ENCODE data around the gene SLC22A8. TPM values are rescaled to one million over a fixed set of nuclear protein-coding genes. Genes with fewer than 3 reads are reported as not detected.

The SLC22A8 gene
- total RNA-seq, 4 donors from 2014 or later, result not detected

DNA sequence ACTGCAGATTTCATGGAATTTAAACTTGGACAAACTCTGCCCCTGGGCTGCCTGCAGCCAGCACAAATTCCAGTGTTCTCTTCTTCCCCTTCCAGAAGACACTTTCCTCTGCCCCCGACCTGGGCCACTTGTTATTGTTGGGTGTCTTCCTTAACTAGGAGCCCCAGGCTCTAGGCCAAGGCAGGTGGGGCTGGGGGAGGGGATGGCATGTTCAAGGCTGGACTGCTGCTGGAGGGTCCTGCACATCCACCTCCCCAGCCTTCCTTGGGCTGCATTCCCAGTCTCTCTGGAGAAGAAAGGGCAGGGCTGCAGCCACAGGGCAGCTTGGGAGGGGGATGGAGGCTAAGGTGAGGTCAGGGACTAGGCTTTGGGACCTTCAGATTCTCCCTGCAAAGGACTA is 19.4 kb downstream of the SLC22A8 start:
- 56% methylated on average over 1 of the region's 1 CpG; no CpG with 5 or more reads in 1 of the 2 donors for WGBS, 2 donors (ENCODE audit: low coverage in 1 of 2)
- H3K9me3 ChIP-seq, result no peaks in the 10 kb centered on the region
- H3K4me3 ChIP-seq, result no peak overlapping the region
- no peak for ATAC-seq
- no peaks in the 10 kb centered on the region for H3K4me1 ChIP-seq
- H3K36me3 ChIP-seq, result no peaks in the 10 kb centered on the region
- H3K27me3 ChIP-seq, result peaks cover 10% of the 10 kb centered on the region
- H3K27ac ChIP-seq, result no peak overlapping the region
- TF ChIP-seq POLR2AphosphoS5 (IDR thresholded peaks at IDR 0.05), result no peak
- TF ChIP-seq, protein P1, sequence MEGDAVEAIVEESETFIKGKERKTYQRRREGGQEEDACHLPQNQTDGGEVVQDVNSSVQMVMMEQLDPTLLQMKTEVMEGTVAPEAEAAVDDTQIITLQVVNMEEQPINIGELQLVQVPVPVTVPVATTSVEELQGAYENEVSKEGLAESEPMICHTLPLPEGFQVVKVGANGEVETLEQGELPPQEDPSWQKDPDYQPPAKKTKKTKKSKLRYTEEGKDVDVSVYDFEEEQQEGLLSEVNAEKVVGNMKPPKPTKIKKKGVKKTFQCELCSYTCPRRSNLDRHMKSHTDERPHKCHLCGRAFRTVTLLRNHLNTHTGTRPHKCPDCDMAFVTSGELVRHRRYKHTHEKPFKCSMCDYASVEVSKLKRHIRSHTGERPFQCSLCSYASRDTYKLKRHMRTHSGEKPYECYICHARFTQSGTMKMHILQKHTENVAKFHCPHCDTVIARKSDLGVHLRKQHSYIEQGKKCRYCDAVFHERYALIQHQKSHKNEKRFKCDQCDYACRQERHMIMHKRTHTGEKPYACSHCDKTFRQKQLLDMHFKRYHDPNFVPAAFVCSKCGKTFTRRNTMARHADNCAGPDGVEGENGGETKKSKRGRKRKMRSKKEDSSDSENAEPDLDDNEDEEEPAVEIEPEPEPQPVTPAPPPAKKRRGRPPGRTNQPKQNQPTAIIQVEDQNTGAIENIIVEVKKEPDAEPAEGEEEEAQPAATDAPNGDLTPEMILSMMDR (IDR thresholded peaks at IDR 0.05), result no peak
- no peak for TF ChIP-seq POLR2A (IDR thresholded peaks at IDR 0.05)
- TF ChIP-seq EP300 (IDR thresholded peaks at IDR 0.05), result no peak

GRCh38 chr11:62994775-62995174 is 20.9 kb downstream of the SLC22A8 start:
- H3K27me3 ChIP-seq, result peaks cover 10% of the 10 kb centered on the region
- TF ChIP-seq, protein P1 (IDR thresholded peaks at IDR 0.05), result no peak
- TF ChIP-seq EP300 (IDR thresholded peaks at IDR 0.05) (no peak), POLR2A (IDR thresholded peaks at IDR 0.05) (no peak), POLR2AphosphoS5 (IDR thresholded peaks at IDR 0.05) (no peak)
- no peaks in the 10 kb centered on the region for H3K9me3 ChIP-seq
- no peak for ATAC-seq
- 40% methylated on average over 1 of the region's 4 CpGs; no CpG with 5 or more reads in 1 of the 2 donors for WGBS, 2 donors (ENCODE audit: low coverage in 1 of 2)
- no peaks in the 10 kb centered on the region for H3K36me3 ChIP-seq
- no peaks in the 10 kb centered on the region for H3K4me1 ChIP-seq
- H3K27ac ChIP-seq, result no peak overlapping the region
- H3K4me3 ChIP-seq, result no peak overlapping the region

- Histone ChIP-seq H3K4me1 (no peaks in the 10 kb centered on the region), H3K9me3 (no peaks in the 10 kb centered on the region), H3K36me3 (no peaks in the 10 kb centered on the region), H3K27ac (no peak overlapping the region), H3K27me3 (no peaks in the 10 kb centered on the region), H3K4me3 (no peak overlapping the region)
- 0% methylated on average over 1 of the region's 5 CpGs; no CpG with 5 or more reads in 1 of the 2 donors for WGBS, 2 donors (ENCODE audit: low coverage in 1 of 2)
- ATAC-seq, result no peak
- TF ChIP-seq POLR2A (IDR thresholded peaks at IDR 0.05) (no peak), POLR2AphosphoS5 (IDR thresholded peaks at IDR 0.05) (no peak), EP300 (IDR thresholded peaks at IDR 0.05) (no peak)
- TF ChIP-seq, protein P1 (IDR thresholded peaks at IDR 0.05), result no peak
Observed at GRCh38 chr11:62988276-62988675, 27.4 kb downstream of the SLC22A8 start.

DNA sequence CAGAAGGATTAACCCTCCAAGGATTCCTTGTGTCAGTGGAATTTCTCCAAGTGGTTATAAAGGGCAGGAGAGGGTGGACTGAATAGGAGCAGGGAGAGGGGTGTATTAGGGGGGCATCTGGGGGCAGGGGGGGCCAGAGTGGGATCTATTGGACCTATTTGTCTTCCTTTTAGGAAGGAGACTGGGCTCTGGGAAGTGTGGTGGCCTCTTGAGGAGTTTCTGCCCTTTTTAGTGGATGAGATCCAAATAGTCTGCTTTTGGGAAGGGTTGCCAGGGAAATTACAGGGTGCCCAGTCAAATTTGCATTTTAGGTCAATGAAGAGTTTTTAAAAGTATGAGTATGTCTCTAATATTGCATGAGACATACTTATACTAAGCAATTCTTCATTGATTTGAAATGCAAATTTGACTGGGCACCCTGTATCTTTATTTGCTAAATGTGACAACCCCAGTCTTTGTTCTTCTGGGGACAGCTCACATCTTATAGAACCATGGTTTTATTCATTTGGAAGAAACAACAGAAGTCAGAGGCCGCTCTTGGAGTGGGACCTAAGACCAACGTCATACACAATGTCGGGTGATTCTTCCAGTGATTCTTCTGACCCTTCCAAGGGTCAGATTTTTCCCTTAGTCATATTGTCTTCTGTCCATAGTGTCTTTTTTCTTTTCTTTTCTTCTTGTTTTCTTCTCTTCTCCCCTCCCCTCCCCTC is 30.4 kb downstream of the SLC22A8 start:
- TF ChIP-seq POLR2AphosphoS5 (IDR thresholded peaks at IDR 0.05), result no peak
- TF ChIP-seq POLR2A (IDR thresholded peaks at IDR 0.05), result no peak
- TF ChIP-seq, protein P1 (IDR thresholded peaks at IDR 0.05), result no peak
- TF ChIP-seq EP300 (IDR thresholded peaks at IDR 0.05), result no peak
- Histone ChIP-seq H3K27ac (no peak overlapping the region), H3K4me1 (no peaks in the 10 kb centered on the region), H3K4me3 (no peak overlapping the region), H3K36me3 (no peaks in the 10 kb centered on the region), H3K9me3 (no peaks in the 10 kb centered on the region), H3K27me3 (no peaks in the 10 kb centered on the region)
- WGBS, 2 donors (ENCODE audit: low coverage in 1 of 2), result 65 to 80% methylated on average over 3 of the region's 3 CpGs
- no peak for ATAC-seq

GRCh38 chr11:62984451-62984991 is 31.1 kb downstream of the SLC22A8 start, which contains the start of gene SLC22A6:
Gene SLC22A6 (minus strand): TSS chr11:62984967. CDS start chr11:62984690, 277 bp downstream.
- no peak for ATAC-seq
- H3K4me1 ChIP-seq, result no peaks in the 10 kb centered on the region
- no peak within 1 kb of the TSS for H3K4me3 ChIP-seq
- H3K36me3 ChIP-seq, result no peaks in the 10 kb centered on the region
- H3K27ac ChIP-seq, result no peak within 1 kb of the TSS
- 47% methylated on average over 3 of the region's 14 CpGs; no CpG with 5 or more reads in 1 of the 2 donors for WGBS, 2 donors (ENCODE audit: low coverage in 1 of 2)
- TF ChIP-seq EP300 (IDR thresholded peaks at IDR 0.05), result no peak
- TF ChIP-seq POLR2A (IDR thresholded peaks at IDR 0.05), result no peak
- TF ChIP-seq POLR2AphosphoS5 (IDR thresholded peaks at IDR 0.05), result no peak
- TF ChIP-seq, protein P1 (IDR thresholded peaks at IDR 0.05), result no peak
- H3K27me3 ChIP-seq, result no peaks in the 10 kb centered on the region
- H3K9me3 ChIP-seq, result no peaks in the 10 kb centered on the region

Measured in gastroesophageal sphincter (tissue), 4 donors.